ENCODE data around the gene SEMA4C. TPM values are rescaled to one million over a fixed set of nuclear protein-coding genes. Genes with fewer than 3 reads are reported as not detected.

SEMA4C gene, protein sequence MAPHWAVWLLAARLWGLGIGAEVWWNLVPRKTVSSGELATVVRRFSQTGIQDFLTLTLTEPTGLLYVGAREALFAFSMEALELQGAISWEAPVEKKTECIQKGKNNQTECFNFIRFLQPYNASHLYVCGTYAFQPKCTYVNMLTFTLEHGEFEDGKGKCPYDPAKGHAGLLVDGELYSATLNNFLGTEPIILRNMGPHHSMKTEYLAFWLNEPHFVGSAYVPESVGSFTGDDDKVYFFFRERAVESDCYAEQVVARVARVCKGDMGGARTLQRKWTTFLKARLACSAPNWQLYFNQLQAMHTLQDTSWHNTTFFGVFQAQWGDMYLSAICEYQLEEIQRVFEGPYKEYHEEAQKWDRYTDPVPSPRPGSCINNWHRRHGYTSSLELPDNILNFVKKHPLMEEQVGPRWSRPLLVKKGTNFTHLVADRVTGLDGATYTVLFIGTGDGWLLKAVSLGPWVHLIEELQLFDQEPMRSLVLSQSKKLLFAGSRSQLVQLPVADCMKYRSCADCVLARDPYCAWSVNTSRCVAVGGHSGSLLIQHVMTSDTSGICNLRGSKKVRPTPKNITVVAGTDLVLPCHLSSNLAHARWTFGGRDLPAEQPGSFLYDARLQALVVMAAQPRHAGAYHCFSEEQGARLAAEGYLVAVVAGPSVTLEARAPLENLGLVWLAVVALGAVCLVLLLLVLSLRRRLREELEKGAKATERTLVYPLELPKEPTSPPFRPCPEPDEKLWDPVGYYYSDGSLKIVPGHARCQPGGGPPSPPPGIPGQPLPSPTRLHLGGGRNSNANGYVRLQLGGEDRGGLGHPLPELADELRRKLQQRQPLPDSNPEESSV
- total RNA-seq = 100 to 1,000 TPM in 1 of 2 donors, 10 to 100 TPM in 1; 63.3 to 157 TPM

GRCh38 chr2:96869822-96870625, at the start of gene SEMA4C:
Gene SEMA4C (minus strand): TSS chr2:96870080. CDS start chr2:96867886, 2,194 bp downstream.

GRCh38 chr2:96857667-96858372, 12.1 kb downstream of the SEMA4C start, which contains the start of gene ANKRD39:
Gene ANKRD39 (minus strand): TSS chr2:96858016. CDS start chr2:96857987, 29 bp downstream.

DNA sequence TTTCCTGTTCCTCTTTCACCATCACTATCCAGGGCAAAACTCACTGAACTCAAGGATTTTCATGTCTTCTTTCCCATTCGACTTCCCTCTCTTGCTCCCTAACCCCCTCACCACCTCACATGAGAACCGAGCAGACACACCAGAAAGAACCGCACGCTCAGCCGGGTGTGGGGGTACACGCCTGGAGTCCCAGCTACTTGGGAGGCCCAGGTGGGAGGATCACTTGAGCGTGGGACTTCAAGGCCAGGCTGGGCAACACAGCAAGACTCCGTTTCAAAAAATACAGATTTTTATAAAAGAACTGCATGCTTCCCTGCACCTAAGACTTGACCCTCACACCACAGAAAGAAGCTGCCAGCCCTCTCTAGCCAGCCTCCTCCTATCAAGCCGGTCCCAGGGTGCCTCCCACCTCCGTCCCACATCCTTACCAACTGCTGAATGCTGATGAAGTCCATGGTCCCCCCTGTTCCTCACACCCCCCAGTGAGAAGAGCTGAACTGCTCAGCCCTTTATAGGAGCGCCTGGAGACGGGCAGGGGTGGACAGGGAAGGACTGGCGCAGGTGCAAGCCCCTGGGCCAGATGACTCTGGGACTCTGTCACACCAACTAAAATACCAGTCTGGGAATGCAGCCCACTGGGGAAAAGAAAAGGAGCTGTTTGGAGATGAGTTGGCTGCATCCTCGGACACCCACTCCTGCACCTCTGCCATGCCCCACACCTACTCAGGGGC, 26.2 kb downstream of the SEMA4C start, which contains the start of gene ANKRD23:
Gene ANKRD23 (minus strand): TSS at position 484 of the 731 bp plus-strand sequence. CDS start 29 bp downstream, at position 455.

GRCh38 chr2:96816127-96816835, 53.6 kb downstream of the SEMA4C start, which contains the start of gene CNNM3:
Gene CNNM3 (plus strand): TSS chr2:96816268. CDS start chr2:96816278, 10 bp downstream.

Other genes with a start within 250 kb of the SEMA4C start
- gene KANSL3, start 231.8 kb downstream of the SEMA4C start, total RNA-seq = 10 to 100 TPM; 32.0 to 34.1 TPM
- gene FER1L5, start 227.3 kb downstream of the SEMA4C start, total RNA-seq = under 1 TPM in 1 of 2 donors, not detected in 1; under 0.01 TPM
- gene LMAN2L, start 130.0 kb downstream of the SEMA4C start, total RNA-seq = 10 to 100 TPM; 12.7 to 15.0 TPM
- gene CNNM4, start 109.2 kb downstream of the SEMA4C start, total RNA-seq = 10 to 100 TPM in 1 of 2 donors, 1 to 10 TPM in 1; 7.2 to 11.0 TPM
- gene CNNM3, start 53.8 kb downstream of the SEMA4C start, total RNA-seq = 1 to 10 TPM; 4.8 to 9.3 TPM
- gene ANKRD23, start 26.1 kb downstream of the SEMA4C start, total RNA-seq = 1 to 10 TPM; 5.9 to 8.3 TPM
- 10 to 100 TPM; 11.7 to 31.0 TPM for gene ANKRD39, start 12.1 kb downstream of the SEMA4C start, total RNA-seq
- gene FAM178B, start 116.5 kb upstream of the SEMA4C start, total RNA-seq = 1 to 10 TPM in 1 of 2 donors, under 1 TPM in 1; 0.67 to 1.0 TPM
- gene FAHD2B, start 224.8 kb upstream of the SEMA4C start, total RNA-seq = 10 to 100 TPM; 19.0 to 28.2 TPM
- gene ANKRD36, start 243.1 kb upstream of the SEMA4C start, total RNA-seq = 10 to 100 TPM; 34.3 to 37.2 TPM